Esophagus squamous epithelium (tissue), 5 donors: Measurements from ENCODE around the gene NOL4L. TPM values are rescaled to one million over a fixed set of nuclear protein-coding genes. Genes with fewer than 3 reads are reported as not detected.

Experiments used
- DNase-seq: peaks from one replicate; lab custom pipeline; 2025; lab: John Stamatoyannopoulos, UW
- H3K27ac ChIP-seq, 4 donors: fragments of 200-600 bp; sonication (generic); one replicate each; pipeline ENCODE4 v1.5.1; 2016 to 2019; ENCODE audit warnings: mild to moderate bottlenecking in 1 of 4
- H3K27me3 ChIP-seq, 4 donors: fragments of 200-600 bp; sonication (generic); 1 replicate in 3 of 4; 2 replicates in 1 of 4; pipeline versions ENCODE4 v1.5.1 to v1.6.0; 2017 to 2021; ENCODE audit warnings: antibody characterized with exemption in 1 of 4
- H3K36me3 ChIP-seq, 3 donors: fragments of 200-600 bp; sonication (generic); one replicate each; pipeline ENCODE4 v1.5.1; 2016 to 2019
- H3K4me1 ChIP-seq, 3 donors: fragments of 200-600 bp; sonication (generic); one replicate each; pipeline ENCODE4 v1.5.1; 2017 to 2019
- H3K4me3 ChIP-seq, 4 donors: fragments of 200-600 bp; sonication (generic); 1 replicate in 3 of 4; 2 replicates in 1 of 4; pipeline ENCODE4 v1.5.1; 2016 to 2019; ENCODE audit warnings: mild to moderate bottlenecking in 2 of 4, moderate library complexity in 1 of 4
- H3K9me3 ChIP-seq, 3 donors: fragments of 200-600 bp; sonication (generic); one replicate each; pipeline ENCODE4 v1.5.1; 2016 to 2019
- POLR2A ChIP-seq, 4 donors: fragments of 450-650 bp; IDR thresholded peaks; one replicate each; pipeline ENCODE4 v1.6.1; 2017; ENCODE audit warnings: antibody characterized with exemption in 4 of 4, mild to moderate bottlenecking in 4 of 4, moderate library complexity in 3 of 4
- WGBS, 2 donors: methylation state at CpG; one replicate each; pipeline ENCODE4 v1.1.5; 2018; 5-methylcytosine and 5-hydroxymethylcytosine counted together
- intact Hi-C: fragments of 100-400 bp; cut with DNase I; formaldehyde crosslinking; loops from one replicate; pipeline ENCODE4 v1.15.0; 2022
- total RNA-seq, 4 donors: library from RNA; depleted of rRNA; stranded (reverse); fragments of >200 nt; gene quantifications; one replicate each; pipeline ENCODE4 v1.1.0, GENCODE V29; 2016
- TF ChIP-seq, protein P1 (sequence below), 6 experiments: fragments of 450-650 bp in 4 of 6; fragments of 200-600 bp in 2 of 6; sonication (generic) in 2 of 6; IDR thresholded peaks; one replicate each; pipeline ENCODE4 v1.5.1; 2016 to 2019; ENCODE audit warnings: antibody characterized with exemption in 6 of 6, mild to moderate bottlenecking in 4 of 6, moderate library complexity in 4 of 6
- donor health status: DM: yes; HTN: yes; CAD: no.

Gene NOL4L
- total RNA-seq, 4 donors from 2014 or later: 1.5 to 5.1 (median 3.0) TPM

DNA sequence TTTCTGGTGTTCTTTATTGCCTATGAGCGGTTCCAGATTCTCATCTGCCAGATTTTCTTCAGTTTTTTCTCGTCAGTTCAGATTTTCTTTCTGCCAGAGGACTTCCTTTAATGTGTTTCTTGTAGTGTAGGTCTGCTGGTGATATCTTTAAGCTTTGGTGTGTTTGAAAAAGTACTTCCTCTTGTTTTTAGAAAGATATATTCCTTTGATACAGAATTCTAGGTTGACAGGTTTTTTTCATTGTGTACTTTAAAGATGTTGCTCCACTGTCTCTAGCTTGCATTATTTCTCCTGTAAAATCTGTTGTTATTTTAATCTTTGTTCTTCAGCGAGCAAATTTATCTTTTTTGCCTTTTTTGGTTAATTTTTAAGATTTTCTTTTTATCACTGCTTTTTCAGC lies 190.1 kb downstream of the NOL4L start:
- Histone ChIP-seq H3K4me3 (no peak overlapping the region), H3K9me3 (no peaks in the 10 kb centered on the region), H3K4me1 (no peaks in the 10 kb centered on the region), H3K27me3 (no peaks in the 10 kb centered on the region), H3K36me3 (peaks cover 0 to 38% (median 0%) of the 10 kb centered on the region in 3 donors), H3K27ac (no peak overlapping the region)
- TF ChIP-seq, protein P1, sequence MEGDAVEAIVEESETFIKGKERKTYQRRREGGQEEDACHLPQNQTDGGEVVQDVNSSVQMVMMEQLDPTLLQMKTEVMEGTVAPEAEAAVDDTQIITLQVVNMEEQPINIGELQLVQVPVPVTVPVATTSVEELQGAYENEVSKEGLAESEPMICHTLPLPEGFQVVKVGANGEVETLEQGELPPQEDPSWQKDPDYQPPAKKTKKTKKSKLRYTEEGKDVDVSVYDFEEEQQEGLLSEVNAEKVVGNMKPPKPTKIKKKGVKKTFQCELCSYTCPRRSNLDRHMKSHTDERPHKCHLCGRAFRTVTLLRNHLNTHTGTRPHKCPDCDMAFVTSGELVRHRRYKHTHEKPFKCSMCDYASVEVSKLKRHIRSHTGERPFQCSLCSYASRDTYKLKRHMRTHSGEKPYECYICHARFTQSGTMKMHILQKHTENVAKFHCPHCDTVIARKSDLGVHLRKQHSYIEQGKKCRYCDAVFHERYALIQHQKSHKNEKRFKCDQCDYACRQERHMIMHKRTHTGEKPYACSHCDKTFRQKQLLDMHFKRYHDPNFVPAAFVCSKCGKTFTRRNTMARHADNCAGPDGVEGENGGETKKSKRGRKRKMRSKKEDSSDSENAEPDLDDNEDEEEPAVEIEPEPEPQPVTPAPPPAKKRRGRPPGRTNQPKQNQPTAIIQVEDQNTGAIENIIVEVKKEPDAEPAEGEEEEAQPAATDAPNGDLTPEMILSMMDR (IDR thresholded peaks at IDR 0.05): no peak
- TF ChIP-seq POLR2A (IDR thresholded peaks at IDR 0.05): no peak
- WGBS, 2 donors: 87 to 96% methylated on average over 3 of the region's 3 CpGs
- DNase-seq: no peak
- intact Hi-C loops: no loop called here

Other genes with a start within 250 kb of the NOL4L start
- 10 to 100 TPM; 14.3 to 49.2 (median 22.1) TPM for gene ASXL1, start 227.0 kb downstream of the NOL4L start, total RNA-seq
- gene C20orf203, start 88.6 kb upstream of the NOL4L start, total RNA-seq: not detected
- gene COMMD7, start 158.1 kb upstream of the NOL4L start, total RNA-seq: 10 to 100 TPM in 2 of 4 donors, 1 to 10 TPM in 2; 9.8 to 22.5 (median 10.2) TPM
- gene DNMT3B, start 177.1 kb upstream of the NOL4L start, total RNA-seq: 1 to 10 TPM in 1 of 4 donors, under 1 TPM in 3; 0.44 to 2.2 (median 0.72) TPM
- 10 to 100 TPM; 50.8 to 76.5 (median 73.7) TPM for gene MAPRE1, start 234.6 kb upstream of the NOL4L start, total RNA-seq